GM12891 (cell line): Measurements from ENCODE around the gene DAB2IP.

Experiments
- POLR2A ChIP-seq: IDR thresholded peaks from 2 replicates; pipeline ENCODE4 v1.6.1; 2011; ENCODE audit warnings: low read depth, low read length, control low read depth
- POLR2AphosphoS5 ChIP-seq: IDR thresholded peaks from 2 replicates; pipeline ENCODE4 v1.6.1; 2011; ENCODE audit warnings: low read depth, low read length, control low read depth
- SPI1 ChIP-seq: IDR thresholded peaks from 2 replicates; pipeline ENCODE4 v1.6.1; 2011; ENCODE audit warnings: low read depth, low read length, control low read depth
- TAF1 ChIP-seq: IDR thresholded peaks from 2 replicates; pipeline ENCODE4 v1.6.1; 2011; ENCODE audit warnings: low read depth, low read length, control low read depth

DNA sequence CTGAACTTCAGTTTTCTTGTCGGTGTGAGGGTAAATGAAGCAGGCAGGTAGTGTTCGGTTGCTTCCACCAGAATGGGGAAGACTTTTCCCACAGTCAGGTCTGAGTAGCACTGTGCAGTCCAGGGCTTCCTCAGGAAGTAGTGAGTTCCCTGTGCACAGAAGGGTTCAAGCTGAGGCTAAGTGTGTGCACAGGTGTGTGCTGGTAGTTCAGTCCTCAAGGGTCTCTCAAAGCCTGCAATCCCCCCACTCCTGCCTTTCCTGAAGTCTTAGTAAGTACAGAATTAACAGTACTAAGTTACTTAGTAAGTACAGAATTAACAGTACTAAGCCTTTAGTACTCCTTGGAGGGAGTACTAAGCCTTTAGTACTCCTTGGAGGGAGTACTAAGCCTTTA is 1.4 kb downstream of the DAB2IP start:
- TF ChIP-seq POLR2A, result no peak
- TF ChIP-seq POLR2AphosphoS5, result no peak
- no peak for TF ChIP-seq TAF1
- no peak for TF ChIP-seq SPI1
